IMR-90 (cell line): ENCODE data around the gene GLCCI1. TPM values are rescaled to one million over a fixed set of nuclear protein-coding genes. Genes with fewer than 3 reads are reported as not detected.

ENCODE experiments used
- ATAC-seq: fragments of 200-7000 bp; cut with Tn5 transposase; 2 replicates; pipeline ENCODE4 v1.9.1; 2020; ENCODE audit warnings: low read depth, mild to moderate bottlenecking, moderate library complexity
- BruUV-seq: library from RNA; stranded (reverse); fragments of 400-500 nt; replicated peaks from 2 replicates; lab custom pipeline; 2021; lab: Mats Ljungman, UMichigan
- CTCF ChIA-PET: fragments of 300-600 bp; formaldehyde crosslinking; extraction: SDS; loops from one replicate; lab custom pipeline; 2021; ENCODE audit warnings: antibody characterized with exemption; lab: Yijun Ruan, JAX
- POLR2A ChIA-PET: fragments of 300-600 bp; sonication (Branson Sonifier 250); formaldehyde crosslinking; loops from one replicate; lab custom pipeline; 2022; ENCODE audit warnings: antibody characterized with exemption; ENCODE audit not compliant: unreplicated experiment; lab: Charles Lee
- DNase-seq: peaks from one replicate; pipeline ENCODE4 v3.0.0; 2013
- H2AFZ ChIP-seq: replicated peaks from 2 replicates; pipeline ENCODE3; 2013; ENCODE audit warnings: low read length, mild to moderate bottlenecking; ENCODE audit not compliant: poor library complexity
- H2AK5ac ChIP-seq: 2 replicates; pipeline ENCODE4 v1.6.1; 2013; ENCODE audit warnings: low read depth, low read length, inconsistent platforms
- H2AK9ac ChIP-seq: replicated peaks from 2 replicates; pipeline ENCODE3; 2013; ENCODE audit warnings: mild to moderate bottlenecking, low read depth, low read length, moderate library complexity; ENCODE audit not compliant: poor library complexity
- H2BK120ac ChIP-seq: 2 replicates; pipeline ENCODE4 v1.6.1; 2013; ENCODE audit warnings: low read depth, low read length, inconsistent platforms
- H2BK15ac ChIP-seq: 3 replicates; pipeline ENCODE4 v1.6.1; 2013; ENCODE audit warnings: low read depth, low read length, inconsistent platforms
- H2BK20ac ChIP-seq: 2 replicates; pipeline ENCODE4 v1.6.1; 2013; ENCODE audit warnings: low read depth, mild to moderate bottlenecking, inconsistent platforms, low read length, moderate library complexity
- H2BK5ac ChIP-seq: 2 replicates; pipeline ENCODE4 v1.6.1; 2013; ENCODE audit warnings: mild to moderate bottlenecking, low read depth, low read length, inconsistent platforms; ENCODE audit not compliant: poor library complexity, severe bottlenecking
- H3K14ac ChIP-seq: replicated peaks from 2 replicates; pipeline ENCODE4 v1.6.1; 2013; ENCODE audit warnings: low read depth, low read length, inconsistent platforms
- H3K18ac ChIP-seq: 2 replicates; pipeline ENCODE4 v1.6.1; 2013; ENCODE audit warnings: low read depth, low read length, control low read depth
- H3K23ac ChIP-seq: 2 replicates; pipeline ENCODE4 v1.6.1; 2013; ENCODE audit warnings: low read depth, low read length, inconsistent platforms
- H3K27ac ChIP-seq: 2 replicates; pipeline ENCODE4 v1.5.1; 2013; ENCODE audit warnings: mild to moderate bottlenecking, control low read depth, low read length; ENCODE audit not compliant: insufficient read depth
- H3K27me3 ChIP-seq: 2 replicates; pipeline ENCODE4 v1.6.1; 2013; ENCODE audit warnings: low read length; ENCODE audit not compliant: control insufficient read depth, insufficient read depth
- H3K36me3 ChIP-seq: 2 replicates; pipeline ENCODE4 v1.6.1; 2013; ENCODE audit warnings: low read length, mixed read lengths; ENCODE audit not compliant: control insufficient read depth, insufficient read depth
- H3K4ac ChIP-seq: 2 replicates; pipeline ENCODE4 v1.6.1; 2013; ENCODE audit warnings: low read depth, low read length, inconsistent platforms
- H3K4me1 ChIP-seq: 2 replicates; pipeline ENCODE4 v1.6.1; 2013; ENCODE audit warnings: low read length, mixed read lengths; ENCODE audit not compliant: control insufficient read depth, insufficient read depth
- H3K4me2 ChIP-seq: 2 replicates; pipeline ENCODE4 v1.6.1; 2013; ENCODE audit warnings: low read depth, mild to moderate bottlenecking, control low read depth, low read length, moderate library complexity
- H3K4me3 ChIP-seq: 2 replicates; pipeline ENCODE4 v1.5.1; 2013; ENCODE audit warnings: low read depth, mild to moderate bottlenecking, control low read depth, low read length, moderate library complexity; ENCODE audit not compliant: insufficient read depth
- H3K56ac ChIP-seq: 2 replicates; pipeline ENCODE4 v1.6.1; 2013; ENCODE audit warnings: low read length, inconsistent platforms; ENCODE audit not compliant: insufficient read depth; ENCODE audit errors: extremely low read depth
- H3K79me1 ChIP-seq, 2 experiments: 2 replicates each; pipeline ENCODE4 v1.6.1; 2013; ENCODE audit warnings: low read length in 2 of 2, inconsistent platforms in 1 of 2, low read depth in 1 of 2
- H3K9ac ChIP-seq: 2 replicates; pipeline ENCODE4 v1.6.1; 2013; ENCODE audit warnings: low read depth, low read length, control low read depth
- H3K9me1 ChIP-seq: 2 replicates; pipeline ENCODE4 v1.6.1; 2013; ENCODE audit warnings: low read length, inconsistent platforms; ENCODE audit not compliant: insufficient read depth
- H3K9me3 ChIP-seq: 2 replicates; pipeline ENCODE4 v1.6.1; 2013; ENCODE audit warnings: low read length; ENCODE audit not compliant: control insufficient read depth, insufficient read depth
- H4K20me1 ChIP-seq: 2 replicates; pipeline ENCODE4 v1.6.1; 2013; ENCODE audit warnings: low read length, inconsistent platforms; ENCODE audit not compliant: insufficient read depth
- H4K5ac ChIP-seq: 2 replicates; pipeline ENCODE4 v1.6.1; 2013; ENCODE audit warnings: mild to moderate bottlenecking, low read depth, low read length, control low read depth
- H4K8ac ChIP-seq, 2 experiments: 2 replicates each; pipeline ENCODE4 v1.6.1; 2013; ENCODE audit warnings: low read depth in 2 of 2, low read length in 2 of 2, control low read depth in 1 of 2, inconsistent platforms in 1 of 2
- H4K91ac ChIP-seq: 2 replicates; pipeline ENCODE4 v1.6.1; 2013; ENCODE audit warnings: low read depth, low read length, inconsistent platforms; ENCODE audit not compliant: insufficient read depth
- CHD1 ChIP-seq: IDR thresholded peaks from 2 replicates; pipeline ENCODE4 v1.6.1; 2012; ENCODE audit warnings: low read depth, low read length, improper control_type of control experiment
- WGBS, 2 experiments: methylation state at CpG; one replicate each; pipeline versions ENCODE4 v1.1.5 to v1.1.7; 2013; ENCODE audit warnings: missing lambda C conversion rate in 2 of 2; ENCODE audit not compliant: insufficient read length in 1 of 2; ENCODE audit errors: extremely low coverage in 2 of 2; 5-methylcytosine and 5-hydroxymethylcytosine counted together
- dilution Hi-C: fragments of 300-500 bp; cut with HindIII; formaldehyde crosslinking; loops from one replicate; pipeline ENCODE4 v1.14.3; 2018; ENCODE audit warnings: low sequenced_read_pairs; ENCODE audit not compliant: unreplicated experiment
- in situ Hi-C: fragments of 300-500 bp; cut with MboI; formaldehyde crosslinking; loops from 3 replicates; pipeline ENCODE4 v1.14.3; 2019; ENCODE audit warnings: low sequenced_read_pairs, inconsistent platforms, mixed read lengths
- intact Hi-C: fragments of 100-400 bp; cut with micrococcal nuclease; formaldehyde crosslinking; loops from 2 replicates; pipeline ENCODE4 v1.10.0; 2022
- polyA plus RNA-seq, 3 experiments: library from polyadenylated mRNA; depleted of rRNA; stranded (reverse); fragments of >200 nt; gene quantifications; 2 replicates each; pipeline ENCODE4 v1.2.3, GENCODE V29; 2012; ENCODE audit warnings: low replicate concordance in 1 of 3
- total RNA-seq: library from RNA; depleted of rRNA; stranded (reverse); fragments of >200 nt; gene quantifications from 2 replicates; pipeline ENCODE4 v1.2.3, GENCODE V29; 2012

Gene GLCCI1
- total and polyA plus RNA-seq, 2 of the 4 experiments (the other 2 are of a cell fraction): 4.1 to 6.2 TPM

- no peak overlapping the region for H3K14ac ChIP-seq
- H3K9ac ChIP-seq: no peak overlapping the region
- BruUV-seq: no TSS peak
- H3K4me3 ChIP-seq: no peak overlapping the region
- no peak overlapping the region for H3K4me2 ChIP-seq
- no peak overlapping the region for H2BK5ac ChIP-seq
- no peak for ATAC-seq
- no peak overlapping the region for H4K8ac ChIP-seq
- no peak overlapping the region for H2BK120ac ChIP-seq
- no peak overlapping the region for H2AK5ac ChIP-seq
- no peak overlapping the region for H3K18ac ChIP-seq
- no peak for DNase-seq
- no peaks in the 10 kb centered on the region for H3K79me1 ChIP-seq
- no peak overlapping the region for H3K56ac ChIP-seq
- H2BK15ac ChIP-seq: no peak overlapping the region
- intact Hi-C loops (loop anchor here (2.0 to 5.0 kb wide), 2 partner anchors 265 to 396 kb away; partner anchors contain the start of gene UMAD1), in situ Hi-C loops (no loop called here), dilution Hi-C loops (no loop called here)
- no peaks in the 10 kb centered on the region for H4K20me1 ChIP-seq
- no peak overlapping the region for H2AK9ac ChIP-seq
- no peak overlapping the region for H3K27ac ChIP-seq
- no peaks in the 10 kb centered on the region for H3K9me3 ChIP-seq
- H4K91ac ChIP-seq: no peak overlapping the region
- H3K4me1 ChIP-seq: no peaks in the 10 kb centered on the region; the same call in 1 of the 2 replicates
- H3K4ac ChIP-seq: no peak overlapping the region
- no peak overlapping the region for H3K23ac ChIP-seq
- H3K36me3 ChIP-seq: 0 out of 2 replicates have a peak, but pooled peaks cover 2% of the 10 kb centered on the region
- no peak overlapping the region for H2AFZ ChIP-seq
- POLR2A ChIA-PET: no interaction called here
- H3K27me3 ChIP-seq: no peaks in the 10 kb centered on the region
- H2BK20ac ChIP-seq: no peak overlapping the region
- no peak for TF ChIP-seq CHD1
- H4K5ac ChIP-seq: no peak overlapping the region
- no CpG with 5 or more reads among the region's 3 CpGs for WGBS, 2 experiments
- no peaks in the 10 kb centered on the region; the same call in 1 of the 2 replicates for H3K9me1 ChIP-seq
- CTCF ChIA-PET: no interaction called here
Measured at GRCh38 chr7:8037151-8037550, 68.6 kb downstream of the GLCCI1 start.
